GM12892 (cell line): Measurements from ENCODE around the gene ATP10A.

ENCODE experiments used
- POLR2A ChIP-seq: IDR thresholded peaks from 2 replicates; pipeline ENCODE4 v1.6.1; 2011; ENCODE audit warnings: low read depth, low read length, control low read depth
- POLR2AphosphoS5 ChIP-seq: IDR thresholded peaks from 2 replicates; pipeline ENCODE4 v1.6.1; 2011; ENCODE audit warnings: low read depth, low read length, control low read depth

DNA sequence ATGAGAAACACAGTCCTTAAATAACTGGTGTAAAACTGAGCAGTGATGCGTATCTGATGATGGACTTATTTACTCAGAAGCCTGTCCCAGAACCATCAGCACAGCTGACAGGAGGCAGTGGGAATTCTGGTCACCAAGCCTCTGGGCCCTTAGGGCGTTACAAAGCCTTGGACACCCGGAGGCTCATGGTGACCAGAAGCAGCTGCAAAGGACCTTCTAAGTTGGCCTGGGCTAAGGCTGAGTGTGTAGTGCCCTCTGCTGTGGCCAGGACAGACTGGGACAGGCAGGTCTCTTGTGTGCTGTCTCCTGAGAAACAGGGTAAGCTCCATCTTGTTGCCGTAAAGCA is 168.9 kb downstream of the ATP10A start:
- TF ChIP-seq POLR2A (no peak), POLR2AphosphoS5 (no peak)
